IMR-90 (cell line): ENCODE results near the gene KRT71. TPM values are rescaled to one million over a fixed set of nuclear protein-coding genes. Genes with fewer than 3 reads are reported as not detected.

ENCODE experiments used
- ATAC-seq: fragments of 200-7000 bp; cut with Tn5 transposase; 2 replicates; pipeline ENCODE4 v1.9.1; 2020; ENCODE audit warnings: low read depth, mild to moderate bottlenecking, moderate library complexity
- BruUV-seq: library from RNA; stranded (reverse); fragments of 400-500 nt; replicated peaks from 2 replicates; lab custom pipeline; 2021; lab: Mats Ljungman, UMichigan
- CTCF ChIA-PET: fragments of 300-600 bp; formaldehyde crosslinking; extraction: SDS; loops from one replicate; lab custom pipeline; 2021; ENCODE audit warnings: antibody characterized with exemption; lab: Yijun Ruan, JAX
- POLR2A ChIA-PET: fragments of 300-600 bp; sonication (Branson Sonifier 250); formaldehyde crosslinking; loops from one replicate; lab custom pipeline; 2022; ENCODE audit warnings: antibody characterized with exemption; ENCODE audit not compliant: unreplicated experiment; lab: Charles Lee
- DNase-seq: peaks from one replicate; pipeline ENCODE4 v3.0.0; 2013
- H2AFZ ChIP-seq: replicated peaks from 2 replicates; pipeline ENCODE3; 2013; ENCODE audit warnings: low read length, mild to moderate bottlenecking; ENCODE audit not compliant: poor library complexity
- H2AK5ac ChIP-seq: 2 replicates; pipeline ENCODE4 v1.6.1; 2013; ENCODE audit warnings: low read depth, low read length, inconsistent platforms
- H2AK9ac ChIP-seq: replicated peaks from 2 replicates; pipeline ENCODE3; 2013; ENCODE audit warnings: mild to moderate bottlenecking, low read depth, low read length, moderate library complexity; ENCODE audit not compliant: poor library complexity
- H2BK120ac ChIP-seq: 2 replicates; pipeline ENCODE4 v1.6.1; 2013; ENCODE audit warnings: low read depth, low read length, inconsistent platforms
- H2BK15ac ChIP-seq: 3 replicates; pipeline ENCODE4 v1.6.1; 2013; ENCODE audit warnings: low read depth, low read length, inconsistent platforms
- H2BK20ac ChIP-seq: 2 replicates; pipeline ENCODE4 v1.6.1; 2013; ENCODE audit warnings: low read depth, mild to moderate bottlenecking, inconsistent platforms, low read length, moderate library complexity
- H2BK5ac ChIP-seq: 2 replicates; pipeline ENCODE4 v1.6.1; 2013; ENCODE audit warnings: mild to moderate bottlenecking, low read depth, low read length, inconsistent platforms; ENCODE audit not compliant: poor library complexity, severe bottlenecking
- H3K14ac ChIP-seq: replicated peaks from 2 replicates; pipeline ENCODE4 v1.6.1; 2013; ENCODE audit warnings: low read depth, low read length, inconsistent platforms
- H3K18ac ChIP-seq: 2 replicates; pipeline ENCODE4 v1.6.1; 2013; ENCODE audit warnings: low read depth, low read length, control low read depth
- H3K23ac ChIP-seq: 2 replicates; pipeline ENCODE4 v1.6.1; 2013; ENCODE audit warnings: low read depth, low read length, inconsistent platforms
- H3K27ac ChIP-seq: 2 replicates; pipeline ENCODE4 v1.5.1; 2013; ENCODE audit warnings: mild to moderate bottlenecking, control low read depth, low read length; ENCODE audit not compliant: insufficient read depth
- H3K27me3 ChIP-seq: 2 replicates; pipeline ENCODE4 v1.6.1; 2013; ENCODE audit warnings: low read length; ENCODE audit not compliant: control insufficient read depth, insufficient read depth
- H3K36me3 ChIP-seq: 2 replicates; pipeline ENCODE4 v1.6.1; 2013; ENCODE audit warnings: low read length, mixed read lengths; ENCODE audit not compliant: control insufficient read depth, insufficient read depth
- H3K4ac ChIP-seq: 2 replicates; pipeline ENCODE4 v1.6.1; 2013; ENCODE audit warnings: low read depth, low read length, inconsistent platforms
- H3K4me1 ChIP-seq: 2 replicates; pipeline ENCODE4 v1.6.1; 2013; ENCODE audit warnings: low read length, mixed read lengths; ENCODE audit not compliant: control insufficient read depth, insufficient read depth
- H3K4me2 ChIP-seq: 2 replicates; pipeline ENCODE4 v1.6.1; 2013; ENCODE audit warnings: low read depth, mild to moderate bottlenecking, control low read depth, low read length, moderate library complexity
- H3K4me3 ChIP-seq: 2 replicates; pipeline ENCODE4 v1.5.1; 2013; ENCODE audit warnings: low read depth, mild to moderate bottlenecking, control low read depth, low read length, moderate library complexity; ENCODE audit not compliant: insufficient read depth
- H3K56ac ChIP-seq: 2 replicates; pipeline ENCODE4 v1.6.1; 2013; ENCODE audit warnings: low read length, inconsistent platforms; ENCODE audit not compliant: insufficient read depth; ENCODE audit errors: extremely low read depth
- H3K79me1 ChIP-seq, 2 experiments: 2 replicates each; pipeline ENCODE4 v1.6.1; 2013; ENCODE audit warnings: low read length in 2 of 2, inconsistent platforms in 1 of 2, low read depth in 1 of 2
- H3K9ac ChIP-seq: 2 replicates; pipeline ENCODE4 v1.6.1; 2013; ENCODE audit warnings: low read depth, low read length, control low read depth
- H3K9me1 ChIP-seq: 2 replicates; pipeline ENCODE4 v1.6.1; 2013; ENCODE audit warnings: low read length, inconsistent platforms; ENCODE audit not compliant: insufficient read depth
- H3K9me3 ChIP-seq: 2 replicates; pipeline ENCODE4 v1.6.1; 2013; ENCODE audit warnings: low read length; ENCODE audit not compliant: control insufficient read depth, insufficient read depth
- H4K20me1 ChIP-seq: 2 replicates; pipeline ENCODE4 v1.6.1; 2013; ENCODE audit warnings: low read length, inconsistent platforms; ENCODE audit not compliant: insufficient read depth
- H4K5ac ChIP-seq: 2 replicates; pipeline ENCODE4 v1.6.1; 2013; ENCODE audit warnings: mild to moderate bottlenecking, low read depth, low read length, control low read depth
- H4K8ac ChIP-seq, 2 experiments: 2 replicates each; pipeline ENCODE4 v1.6.1; 2013; ENCODE audit warnings: low read depth in 2 of 2, low read length in 2 of 2, control low read depth in 1 of 2, inconsistent platforms in 1 of 2
- H4K91ac ChIP-seq: 2 replicates; pipeline ENCODE4 v1.6.1; 2013; ENCODE audit warnings: low read depth, low read length, inconsistent platforms; ENCODE audit not compliant: insufficient read depth
- CEBPB ChIP-seq: IDR thresholded peaks from 2 replicates; pipeline ENCODE4 v1.6.1; 2012; ENCODE audit warnings: low read depth, low read length, improper control_type of control experiment
- CHD1 ChIP-seq: IDR thresholded peaks from 2 replicates; pipeline ENCODE4 v1.6.1; 2012; ENCODE audit warnings: low read depth, low read length, improper control_type of control experiment
- MAFK ChIP-seq: IDR thresholded peaks from 2 replicates; pipeline ENCODE4 v1.6.1; 2012; ENCODE audit warnings: low read depth, low read length, improper control_type of control experiment
- WGBS, 2 experiments: methylation state at CpG; one replicate each; pipeline versions ENCODE4 v1.1.5 to v1.1.7; 2013; ENCODE audit warnings: missing lambda C conversion rate in 2 of 2; ENCODE audit not compliant: insufficient read length in 1 of 2; ENCODE audit errors: extremely low coverage in 2 of 2; 5-methylcytosine and 5-hydroxymethylcytosine counted together
- dilution Hi-C: fragments of 300-500 bp; cut with HindIII; formaldehyde crosslinking; loops from one replicate; pipeline ENCODE4 v1.14.3; 2018; ENCODE audit warnings: low sequenced_read_pairs; ENCODE audit not compliant: unreplicated experiment
- in situ Hi-C: fragments of 300-500 bp; cut with MboI; formaldehyde crosslinking; loops from 3 replicates; pipeline ENCODE4 v1.14.3; 2019; ENCODE audit warnings: low sequenced_read_pairs, inconsistent platforms, mixed read lengths
- intact Hi-C: fragments of 100-400 bp; cut with micrococcal nuclease; formaldehyde crosslinking; loops from 2 replicates; pipeline ENCODE4 v1.10.0; 2022
- polyA plus RNA-seq, 3 experiments: library from polyadenylated mRNA; depleted of rRNA; stranded (reverse); fragments of >200 nt; gene quantifications; 2 replicates each; pipeline ENCODE4 v1.2.3, GENCODE V29; 2012; ENCODE audit warnings: low replicate concordance in 1 of 3
- total RNA-seq: library from RNA; depleted of rRNA; stranded (reverse); fragments of >200 nt; gene quantifications from 2 replicates; pipeline ENCODE4 v1.2.3, GENCODE V29; 2012
- TF ChIP-seq, protein P1 (sequence below): fragments of 150-350 bp; IDR thresholded peaks from 2 replicates; pipeline ENCODE4 v1.6.1; 2017; ENCODE audit warnings: mild to moderate bottlenecking, antibody characterized with exemption, low read length, low read depth

The KRT71 gene
- total and polyA plus RNA-seq, 2 of the 4 experiments (the other 2 are of a cell fraction): not detected

GRCh38 chr12:52581066-52581465 lies 28.1 kb upstream of the KRT71 start:
- Histone ChIP-seq H3K14ac (no peak overlapping the region), H4K20me1 (no peaks in the 10 kb centered on the region; the same call in 1 of the 2 replicates), H3K27ac (no peak overlapping the region), H3K36me3 (no peaks in the 10 kb centered on the region), H2AK5ac (no peak overlapping the region), H3K4me3 (no peak overlapping the region), H3K4me1 (no peaks in the 10 kb centered on the region), H2AFZ (no peak overlapping the region), H4K8ac (no peak overlapping the region), H3K4ac (no peak overlapping the region), H2BK120ac (no peak overlapping the region), H3K9me1 (no peaks in the 10 kb centered on the region), H4K5ac (no peak overlapping the region), H2BK5ac (no peak overlapping the region), H3K4me2 (no peak overlapping the region), H3K56ac (no peak overlapping the region), H3K9ac (no peak overlapping the region), H2BK20ac (no peak overlapping the region), H3K9me3 (no peaks in the 10 kb centered on the region), H3K18ac (no peak overlapping the region), H4K91ac (no peak overlapping the region), H3K23ac (no peak overlapping the region), H3K27me3 (peaks cover 50% of the 10 kb centered on the region), H3K79me1 (no peaks in the 10 kb centered on the region), H2BK15ac (no peak overlapping the region), H2AK9ac (no peak overlapping the region)
- ATAC-seq (no peak), DNase-seq (no peak)
- CTCF ChIA-PET: interaction anchor here (1.0 to 2.1 kb wide), 2 partner anchors 290 to 299 kb away, joined by 3 to 6 read pairs; no protein-coding TSS in a partner anchor
- TF ChIP-seq CHD1: no peak
- TF ChIP-seq CEBPB: no peak
- TF ChIP-seq MAFK: no peak
- TF ChIP-seq, protein P1, sequence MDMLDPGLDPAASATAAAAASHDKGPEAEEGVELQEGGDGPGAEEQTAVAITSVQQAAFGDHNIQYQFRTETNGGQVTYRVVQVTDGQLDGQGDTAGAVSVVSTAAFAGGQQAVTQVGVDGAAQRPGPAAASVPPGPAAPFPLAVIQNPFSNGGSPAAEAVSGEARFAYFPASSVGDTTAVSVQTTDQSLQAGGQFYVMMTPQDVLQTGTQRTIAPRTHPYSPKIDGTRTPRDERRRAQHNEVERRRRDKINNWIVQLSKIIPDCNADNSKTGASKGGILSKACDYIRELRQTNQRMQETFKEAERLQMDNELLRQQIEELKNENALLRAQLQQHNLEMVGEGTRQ: no peak
- intact Hi-C loops: no loop called here
- no CpG with 5 or more reads among the region's 7 CpGs for WGBS, 2 experiments
- in situ Hi-C loops: loop anchor here (5.0 to 10.0 kb wide), 3 partner anchors 296 to 426 kb away; no protein-coding TSS in a partner anchor
- POLR2A ChIA-PET: no interaction called here
- no TSS peak for BruUV-seq
- dilution Hi-C loops: no loop called here
